GM19463 (cell line): ENCODE results near the gene UGT1A9.
"Not testable (repeated sequence)": the region's sequence is repeated elsewhere in the genome, so short reads cannot be mapped to it uniquely, and the experiment has no call there.

Experiments used
- ATAC-seq: cut with Tn5 transposase; IDR thresholded peaks from one replicate; pipeline ENCODE4 v1.9.1; 2021; ENCODE audit warnings: mild to moderate bottlenecking, moderate library complexity; ENCODE audit not compliant: unreplicated experiment

Gene UGT1A9

GRCh38 chr2:233711312-233712008 lies 39.8 kb downstream of the UGT1A9 start:
- no peak for ATAC-seq

- ATAC-seq, result no peak
Measured at GRCh38 chr2:233712611-233713261, 41.0 kb downstream of the UGT1A9 start, which contains the start of gene UGT1A5. UGT1A5 (plus strand) TSS chr2:233712907; CDS start chr2:233712992, 85 bp downstream.

DNA sequence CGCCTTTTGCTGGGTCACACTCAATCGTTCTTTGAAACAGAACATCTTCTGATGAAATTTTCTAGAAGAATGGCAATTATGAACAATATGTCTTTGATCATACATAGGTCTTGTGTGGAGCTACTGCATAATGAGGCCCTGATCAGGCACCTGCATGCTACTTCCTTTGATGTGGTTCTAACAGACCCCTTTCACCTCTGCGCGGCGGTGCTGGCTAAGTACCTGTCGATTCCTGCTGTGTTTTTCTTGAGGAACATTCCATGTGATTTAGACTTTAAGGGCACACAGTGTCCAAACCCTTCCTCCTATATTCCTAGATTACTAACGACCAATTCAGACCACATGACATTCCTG lies 41.5 kb downstream of the UGT1A9 start:
- ATAC-seq, result no peak

DNA sequence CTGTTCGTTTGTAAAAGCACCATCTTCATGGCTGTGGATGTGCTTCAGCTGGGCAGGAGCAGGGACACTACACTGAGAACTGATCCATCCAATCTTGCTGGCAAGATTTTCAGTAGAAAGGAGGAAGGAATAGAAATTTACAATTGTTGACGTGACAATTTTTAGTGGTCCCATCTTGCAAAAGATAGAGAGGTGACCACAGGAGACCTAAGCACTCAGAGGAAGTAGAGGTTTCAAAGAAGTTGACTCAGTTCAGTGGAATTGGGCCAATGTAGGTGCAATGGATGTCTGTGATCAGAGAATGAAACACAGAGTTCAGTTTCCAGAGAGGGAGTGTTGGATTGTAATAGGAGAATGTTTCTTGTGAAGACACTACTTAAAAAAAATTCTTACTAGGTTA lies 42.4 kb downstream of the UGT1A9 start:
- ATAC-seq, result no peak

GRCh38 chr2:233718552-233718951 lies 46.9 kb downstream of the UGT1A9 start, which contains the start of gene UGT1A4:
UGT1A4 (plus strand) TSS chr2:233718736; CDS start chr2:233718821, 85 bp downstream.
- no peak for ATAC-seq

- no peak for ATAC-seq
Measured at GRCh38 chr2:233728723-233729301, 57.1 kb downstream of the UGT1A9 start, which contains the start of gene UGT1A3. UGT1A3 (plus strand) TSS chr2:233729042; CDS start chr2:233729127, 85 bp downstream.

- not testable (repeated sequence) for ATAC-seq
Measured at GRCh38 chr2:233736868-233737653, 65.4 kb downstream of the UGT1A9 start.

DNA sequence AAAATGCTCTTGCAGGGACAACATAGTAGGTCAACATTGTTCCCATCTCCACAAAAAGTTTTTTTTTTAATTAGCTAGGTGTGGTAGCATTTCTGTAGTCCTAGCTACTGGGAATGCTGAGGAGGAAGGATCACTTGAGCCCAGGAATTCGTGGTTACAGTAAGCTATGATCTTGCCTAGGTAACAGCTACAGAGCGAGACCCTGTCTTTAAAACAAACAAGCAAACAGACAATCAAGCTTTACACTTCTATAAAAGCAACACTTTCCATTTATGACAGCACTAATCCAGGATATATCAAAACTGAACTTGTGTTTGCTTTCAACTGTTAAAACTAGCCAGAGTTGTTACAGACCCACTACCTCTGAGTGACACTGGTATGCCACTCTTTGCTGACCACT lies 69.2 kb downstream of the UGT1A9 start:
- ATAC-seq, result no peak

DNA sequence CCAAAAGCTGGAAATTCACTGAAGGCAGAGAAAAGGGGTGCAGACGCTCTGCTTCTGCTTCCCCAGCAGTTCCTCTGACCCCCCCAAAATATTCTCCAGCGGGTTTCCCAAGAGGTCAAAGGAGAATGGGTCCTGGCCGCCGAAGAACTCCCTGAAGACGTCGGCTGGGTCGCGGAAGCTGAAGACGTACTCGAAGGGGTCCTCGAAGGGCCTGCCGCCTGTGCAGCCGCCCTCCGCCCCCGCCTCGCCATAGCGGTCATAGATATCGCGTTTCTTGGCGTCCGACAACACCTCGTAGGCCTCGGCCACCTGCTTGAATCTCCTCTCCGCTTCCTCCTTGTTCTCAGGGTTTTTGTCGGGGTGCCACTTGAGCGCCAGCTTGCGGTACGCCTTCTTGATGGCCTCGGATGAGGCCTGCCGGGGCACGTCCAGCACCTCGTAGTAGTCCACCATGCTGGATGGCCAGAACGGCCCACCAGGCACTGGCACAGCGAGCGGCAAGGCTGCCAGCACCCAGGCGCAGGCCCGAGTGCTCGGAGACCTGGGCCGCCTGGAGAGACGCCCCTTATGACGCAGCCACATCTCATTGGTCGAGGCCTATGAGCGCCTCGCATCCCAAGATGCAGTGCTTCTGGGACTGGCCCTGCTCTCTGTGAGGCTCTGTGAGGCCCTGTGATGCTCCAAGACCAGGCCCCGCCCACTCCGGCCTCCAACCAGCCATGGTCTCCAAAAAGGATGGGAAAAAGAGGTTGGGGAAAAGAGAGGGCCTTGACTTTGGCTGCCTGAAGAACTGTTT lies 72.0 kb downstream of the UGT1A9 start:
- ATAC-seq, result no peak

- no peak for ATAC-seq
Measured at GRCh38 chr2:233745073-233745755, 73.5 kb downstream of the UGT1A9 start.

DNA sequence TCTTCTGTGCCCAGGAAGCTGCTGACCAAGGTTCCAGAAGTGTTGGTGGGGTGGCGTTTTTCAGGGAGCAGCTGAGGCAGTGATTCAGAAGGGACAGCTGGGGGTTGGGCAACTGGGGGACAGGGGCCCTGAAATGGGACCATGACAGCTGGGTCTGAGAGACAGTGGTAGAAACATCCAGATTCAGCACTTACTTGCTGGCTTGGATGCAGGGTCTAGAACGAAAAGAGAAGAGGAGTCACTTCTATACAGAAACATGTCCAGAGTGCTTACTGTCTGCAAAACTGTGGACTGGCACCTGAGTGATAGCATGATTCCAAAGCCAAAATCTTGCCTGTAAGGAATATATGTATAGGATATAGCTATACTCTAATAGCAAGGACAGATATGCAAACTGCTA lies 74.1 kb downstream of the UGT1A9 start:
- not testable (repeated sequence) for ATAC-seq

DNA sequence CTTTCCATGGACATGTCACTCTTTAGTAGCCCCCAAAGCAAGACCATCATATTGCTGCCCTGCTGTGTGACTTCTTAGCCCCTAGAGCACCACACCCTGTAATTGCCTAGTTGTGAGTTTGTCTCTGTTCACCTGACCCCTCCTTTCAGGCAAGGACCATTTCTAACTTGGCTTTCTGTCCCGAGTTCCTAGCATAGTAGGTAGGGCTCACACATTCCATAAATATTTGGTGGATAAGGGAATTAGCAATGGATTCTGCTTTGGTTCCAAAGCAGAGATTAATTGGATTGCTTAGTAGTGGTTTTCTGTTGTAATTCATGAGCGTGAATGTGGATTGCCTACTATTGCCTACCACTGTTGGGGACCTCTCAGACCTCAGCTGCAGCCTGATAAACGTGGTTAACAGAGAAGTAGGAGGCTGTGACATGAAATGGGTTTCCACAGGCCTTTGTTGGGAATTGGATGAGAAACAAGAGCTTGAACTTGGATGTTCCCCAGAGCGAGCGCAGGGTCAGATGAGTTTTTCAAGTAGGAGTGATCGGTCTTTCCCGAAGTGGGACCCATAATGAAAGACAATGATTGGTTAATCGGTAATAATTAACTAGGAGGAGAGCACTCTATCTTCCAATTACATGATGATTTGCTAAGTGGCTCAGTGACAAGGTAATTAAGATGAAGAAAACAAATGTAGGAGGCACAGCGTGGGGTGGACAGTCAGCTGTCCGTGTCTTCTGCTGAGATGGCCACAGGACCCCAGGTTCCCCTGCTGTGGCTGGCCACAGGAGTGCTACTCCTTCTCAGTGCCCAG lies 75.0 kb downstream of the UGT1A9 start:
- no peak for ATAC-seq

DNA sequence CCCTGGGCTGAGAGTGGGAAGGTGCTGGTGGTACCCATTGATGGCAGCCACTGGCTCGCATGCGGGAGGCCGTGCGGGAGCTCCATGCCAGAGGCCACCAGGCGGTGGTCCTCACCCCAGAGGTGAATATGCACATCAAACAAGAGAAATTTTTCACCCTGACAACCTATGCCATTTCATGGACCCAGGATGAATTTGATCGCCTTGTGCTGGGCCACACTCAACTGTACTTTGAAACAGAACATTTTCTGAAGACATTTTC lies 75.5 kb downstream of the UGT1A9 start:
- no peak for ATAC-seq

DNA sequence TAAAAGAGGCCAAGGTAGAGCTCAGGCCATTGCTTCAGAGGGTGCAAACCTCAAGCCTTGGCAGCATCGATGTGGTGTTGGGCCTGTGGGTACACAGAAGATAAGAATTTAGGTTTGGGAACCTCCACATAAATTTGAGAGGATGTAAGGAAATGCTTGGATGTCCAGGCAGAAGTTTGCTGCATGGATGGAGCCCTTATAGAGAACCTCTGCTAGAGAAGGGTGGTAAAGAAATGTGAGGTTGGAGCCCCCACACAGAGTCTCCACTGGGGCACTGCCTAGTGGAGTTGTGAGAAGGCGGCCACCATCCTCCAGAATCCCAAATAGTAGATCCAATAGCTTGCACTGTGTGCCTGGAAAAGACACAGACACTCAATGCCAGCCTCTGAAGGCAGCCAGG lies 79.0 kb downstream of the UGT1A9 start:
- not testable (repeated sequence) for ATAC-seq

GRCh38 chr2:233751212-233752009 lies 79.7 kb downstream of the UGT1A9 start:
- ATAC-seq, result not testable (repeated sequence)

DNA sequence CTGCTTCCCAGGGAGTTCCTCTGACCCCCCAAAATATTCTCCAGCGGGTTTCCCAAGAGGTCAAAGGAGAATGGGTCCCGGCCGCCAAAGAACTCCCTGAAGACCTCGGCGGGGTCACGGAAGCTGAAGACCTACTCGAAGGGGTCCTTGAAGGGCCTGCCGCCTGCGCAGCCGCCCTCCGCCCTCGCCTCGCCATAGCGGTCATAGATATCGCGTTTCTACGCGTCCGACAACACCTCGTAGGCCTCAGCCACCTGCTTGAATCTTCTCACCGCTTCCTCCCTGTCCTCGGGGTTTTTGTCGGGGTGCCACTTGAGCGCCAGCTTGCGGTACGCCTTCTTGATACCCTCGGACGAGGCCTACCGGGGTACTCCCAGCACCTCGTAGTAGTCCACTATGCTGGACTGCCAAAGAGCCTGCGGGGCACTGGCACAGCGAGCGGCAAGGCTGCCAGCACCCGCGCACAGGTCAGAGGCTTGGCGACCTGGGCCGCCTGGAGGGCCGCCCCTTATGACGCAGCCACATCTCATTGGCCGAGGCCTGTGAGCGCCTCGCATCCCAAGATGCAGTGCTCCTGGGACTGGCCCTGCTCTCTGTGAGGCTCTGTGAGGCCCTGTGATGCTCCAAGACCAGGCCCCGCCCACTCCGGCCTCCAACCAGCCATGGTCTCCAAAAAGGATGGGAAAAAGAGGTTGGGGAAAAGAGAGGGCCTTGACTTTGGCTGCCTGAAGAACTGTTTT lies 83.3 kb downstream of the UGT1A9 start:
- no peak for ATAC-seq

- no peak for ATAC-seq
Measured at GRCh38 chr2:233756429-233757081, 84.9 kb downstream of the UGT1A9 start.
